Astrocyte of the cerebellum (primary cell): ENCODE data around the gene PRKG1.

Experiments used
- DNase-seq: peaks from one replicate; pipeline ENCODE4 v3.0.0-alpha.2; 2011; ENCODE audit warnings: low read depth
- H3K4me3 ChIP-seq: 2 replicates; pipeline ENCODE4 v1.5.1; 2011; ENCODE audit warnings: mild to moderate bottlenecking, low read depth, low read length, moderate library complexity
- CTCF ChIP-seq: IDR thresholded peaks from 2 replicates; pipeline ENCODE4 v1.5.1; 2012; ENCODE audit warnings: low read length, low read depth, moderate library complexity, mild to moderate bottlenecking; ENCODE audit errors: missing control alignments
- in situ Hi-C: cut with HindIII; loops from 2 replicates; pipeline ENCODE4 v1.10.0; 2017; ENCODE audit warnings: low sequenced_read_pairs

The PRKG1 gene

GRCh38 chr10:52053497-52053896 is 979.2 kb downstream of the PRKG1 start:
- DNase-seq = no peak
- in situ Hi-C loops = no loop called here
- TF ChIP-seq CTCF = no peak
- H3K4me3 ChIP-seq = no peak overlapping the region

- DNase-seq = no peak
- TF ChIP-seq CTCF = no peak
- no peak overlapping the region for H3K4me3 ChIP-seq
- in situ Hi-C loops = no loop called here
Measured at GRCh38 chr10:52056291-52056690, 982.0 kb downstream of the PRKG1 start.

- in situ Hi-C loops = no loop called here
- no peak overlapping the region for H3K4me3 ChIP-seq
- no peak for DNase-seq
- no peak for TF ChIP-seq CTCF
Measured at GRCh38 chr10:52059089-52059488, 984.8 kb downstream of the PRKG1 start.

GRCh38 chr10:52063159-52063558 is 988.9 kb downstream of the PRKG1 start:
- no peak overlapping the region for H3K4me3 ChIP-seq
- no peak for DNase-seq
- in situ Hi-C loops = no loop called here
- TF ChIP-seq CTCF = no peak

- in situ Hi-C loops = no loop called here
- H3K4me3 ChIP-seq = no peak overlapping the region
- no peak for DNase-seq
- no peak for TF ChIP-seq CTCF
Measured at GRCh38 chr10:52064084-52064845, 990.0 kb downstream of the PRKG1 start.

- no peak for DNase-seq
- no peak for TF ChIP-seq CTCF
- no peak overlapping the region for H3K4me3 ChIP-seq
- in situ Hi-C loops = no loop called here
Measured at GRCh38 chr10:52066383-52066782, 992.1 kb downstream of the PRKG1 start.
